ENCODE measurements around the gene FOLR3.

DNA sequence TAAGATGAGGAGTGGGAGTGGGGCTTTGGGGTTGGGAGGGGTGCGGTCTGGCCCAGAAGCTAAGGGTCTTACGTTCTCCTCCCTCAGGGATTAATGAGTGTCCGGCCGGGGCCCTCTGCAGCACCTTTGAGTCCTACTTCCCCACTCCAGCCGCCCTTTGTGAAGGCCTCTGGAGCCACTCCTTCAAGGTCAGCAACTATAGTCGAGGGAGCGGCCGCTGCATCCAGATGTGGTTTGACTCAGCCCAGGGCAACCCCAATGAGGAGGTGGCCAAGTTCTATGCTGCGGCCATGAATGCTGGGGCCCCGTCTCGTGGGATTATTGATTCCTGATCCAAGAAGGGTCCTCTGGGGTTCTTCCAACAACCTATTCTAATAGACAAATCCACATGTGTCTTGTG, 4.0 kb downstream of the FOLR3 start:
- TF ChIP-seq CTCF (IDR thresholded peaks at IDR 0.05) (no peak), POLR2A (IDR thresholded peaks at IDR 0.05) (no peak)

All from body of pancreas (tissue), 4 donors.